IPS DF 4.7 (cell line): ENCODE results near the gene MAP7D3.

Source experiments
- DNase-seq: peaks from one replicate; pipeline ENCODE4 v3.0.0-alpha.2; 2013; ENCODE audit warnings: low spot score; ENCODE audit errors: extremely low read depth

Gene MAP7D3

GRCh38 chrX:136206916-136207315 is 44.3 kb downstream of the MAP7D3 start:
- DNase-seq, result no peak

- DNase-seq, result no peak
Measured at GRCh38 chrX:136205882-136206380, 45.3 kb downstream of the MAP7D3 start.

- DNase-seq, result no peak
Measured at GRCh38 chrX:136204571-136204970, 46.6 kb downstream of the MAP7D3 start.

- no peak for DNase-seq
Measured at GRCh38 chrX:136203951-136204350, 47.2 kb downstream of the MAP7D3 start.

GRCh38 chrX:136203438-136203837 is 47.8 kb downstream of the MAP7D3 start:
- DNase-seq, result no peak

GRCh38 chrX:136202889-136203288 is 48.3 kb downstream of the MAP7D3 start:
- DNase-seq, result no peak

GRCh38 chrX:136201601-136202000 is 49.6 kb downstream of the MAP7D3 start:
- no peak for DNase-seq

GRCh38 chrX:136200466-136200865 is 50.7 kb downstream of the MAP7D3 start:
- no peak for DNase-seq

GRCh38 chrX:136199365-136199764 is 51.8 kb downstream of the MAP7D3 start:
- no peak for DNase-seq

- no peak for DNase-seq
Measured at GRCh38 chrX:136198678-136199243, 52.4 kb downstream of the MAP7D3 start.

- DNase-seq, result no peak
Measured at GRCh38 chrX:136198010-136198409, 53.2 kb downstream of the MAP7D3 start.

GRCh38 chrX:136196691-136197155 is 54.5 kb downstream of the MAP7D3 start:
- no peak for DNase-seq

- no peak for DNase-seq
Measured at GRCh38 chrX:136195247-136195646, 56.0 kb downstream of the MAP7D3 start.

- DNase-seq, result no peak
Measured at GRCh38 chrX:136194536-136194935, 56.7 kb downstream of the MAP7D3 start.

GRCh38 chrX:136193771-136194170 is 57.4 kb downstream of the MAP7D3 start:
- no peak for DNase-seq

GRCh38 chrX:136192839-136193414 is 58.3 kb downstream of the MAP7D3 start:
- DNase-seq, result no peak

GRCh38 chrX:136192135-136192534 is 59.1 kb downstream of the MAP7D3 start:
- no peak for DNase-seq

- no peak for DNase-seq
Measured at GRCh38 chrX:136191171-136191570, 60.0 kb downstream of the MAP7D3 start.

GRCh38 chrX:136190038-136190713 is 61.0 kb downstream of the MAP7D3 start:
- DNase-seq, result no peak

GRCh38 chrX:136189222-136189621 is 62.0 kb downstream of the MAP7D3 start:
- DNase-seq, result no peak

GRCh38 chrX:136186023-136186413 is 65.2 kb downstream of the MAP7D3 start:
- no peak for DNase-seq

GRCh38 chrX:136185401-136186022 is 65.7 kb downstream of the MAP7D3 start:
- DNase-seq, result no peak
